Measurements from ENCODE around the gene RASL10B. TPM values are rescaled to one million over a fixed set of nuclear protein-coding genes. Genes with fewer than 3 reads are reported as not detected.

Gene RASL10B
- total RNA-seq, 1 donor from 2014 or later = 2.6 TPM

DNA sequence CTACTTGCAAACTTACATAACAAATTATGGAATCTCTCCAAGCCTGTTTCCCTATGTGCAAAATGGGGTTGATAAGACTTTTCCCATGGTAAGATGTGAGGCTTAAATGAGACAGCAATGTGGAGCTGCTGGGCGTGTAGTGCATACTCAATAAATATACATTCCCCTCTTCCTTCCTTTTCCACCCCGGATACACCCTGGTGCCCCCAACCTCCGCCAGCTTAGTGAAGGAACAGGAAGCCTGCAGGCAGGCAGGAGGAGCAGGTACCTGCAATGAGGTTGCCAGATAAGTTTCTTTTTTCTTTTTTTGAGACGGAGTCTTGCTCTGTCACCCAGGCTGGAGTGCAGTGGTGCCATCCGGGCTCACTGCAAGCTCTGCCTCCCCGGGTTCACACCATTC is 44.1 kb downstream of the RASL10B start:
- TF ChIP-seq, protein P1, sequence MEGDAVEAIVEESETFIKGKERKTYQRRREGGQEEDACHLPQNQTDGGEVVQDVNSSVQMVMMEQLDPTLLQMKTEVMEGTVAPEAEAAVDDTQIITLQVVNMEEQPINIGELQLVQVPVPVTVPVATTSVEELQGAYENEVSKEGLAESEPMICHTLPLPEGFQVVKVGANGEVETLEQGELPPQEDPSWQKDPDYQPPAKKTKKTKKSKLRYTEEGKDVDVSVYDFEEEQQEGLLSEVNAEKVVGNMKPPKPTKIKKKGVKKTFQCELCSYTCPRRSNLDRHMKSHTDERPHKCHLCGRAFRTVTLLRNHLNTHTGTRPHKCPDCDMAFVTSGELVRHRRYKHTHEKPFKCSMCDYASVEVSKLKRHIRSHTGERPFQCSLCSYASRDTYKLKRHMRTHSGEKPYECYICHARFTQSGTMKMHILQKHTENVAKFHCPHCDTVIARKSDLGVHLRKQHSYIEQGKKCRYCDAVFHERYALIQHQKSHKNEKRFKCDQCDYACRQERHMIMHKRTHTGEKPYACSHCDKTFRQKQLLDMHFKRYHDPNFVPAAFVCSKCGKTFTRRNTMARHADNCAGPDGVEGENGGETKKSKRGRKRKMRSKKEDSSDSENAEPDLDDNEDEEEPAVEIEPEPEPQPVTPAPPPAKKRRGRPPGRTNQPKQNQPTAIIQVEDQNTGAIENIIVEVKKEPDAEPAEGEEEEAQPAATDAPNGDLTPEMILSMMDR (IDR thresholded peaks at IDR 0.05; ENCODE audit: insufficient read depth, low read length, poor library complexity, severe bottlenecking) = no peak

DNA sequence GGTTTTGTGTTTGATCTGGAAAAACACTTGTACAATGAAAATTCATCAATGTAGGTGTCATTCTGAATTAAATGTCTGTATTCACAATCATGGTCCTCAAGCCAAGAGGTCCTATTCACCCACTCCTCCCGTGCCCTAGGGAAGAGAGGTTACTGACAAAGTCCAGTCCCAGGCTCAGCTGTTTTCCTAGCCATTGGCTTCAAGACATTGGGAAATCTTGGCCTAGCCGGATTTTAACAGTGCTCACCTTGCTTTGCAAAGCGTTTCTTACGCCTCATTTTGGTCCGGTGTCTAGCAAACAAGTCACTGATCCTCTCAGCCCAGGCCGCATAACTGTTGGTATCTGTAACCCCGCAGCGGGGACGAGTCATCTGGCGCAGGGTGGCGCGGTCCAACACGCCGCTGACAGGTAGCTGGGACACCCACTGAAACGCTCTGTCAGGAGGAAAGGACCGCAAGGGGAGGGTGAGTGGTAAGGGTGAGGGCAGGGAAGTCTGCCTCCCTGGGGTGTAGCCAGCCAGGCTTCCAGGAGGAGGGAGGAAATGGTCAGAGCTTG is 47.3 kb downstream of the RASL10B start:
- Histone ChIP-seq H3K36me3 (ENCODE audit: control insufficient read depth, insufficient read depth, low read length) (no peaks in the 10 kb centered on the region), H3K27me3 (ENCODE audit: control insufficient read depth, insufficient read depth, low read length) (peaks cover 6% of the 10 kb centered on the region), H3K4me3 (ENCODE audit: low read depth, low read length) (no peak overlapping the region)
- no peak for DNase-seq (ENCODE audit: low read depth)
- TF ChIP-seq, protein P1 (IDR thresholded peaks at IDR 0.05; ENCODE audit: insufficient read depth, low read length, poor library complexity, severe bottlenecking) = no peak

More for the DNA sequence above, 44.1 kb downstream of the RASL10B start:
- no peaks in the 10 kb centered on the region for H3K36me3 ChIP-seq (ENCODE audit: control insufficient read depth, insufficient read depth, low read length)
- no peak for DNase-seq (ENCODE audit: low read depth)
- no peak overlapping the region for H3K4me3 ChIP-seq (ENCODE audit: low read depth, low read length)
- peaks cover 13% of the 10 kb centered on the region for H3K27me3 ChIP-seq (ENCODE audit: control insufficient read depth, insufficient read depth, low read length)

DNA sequence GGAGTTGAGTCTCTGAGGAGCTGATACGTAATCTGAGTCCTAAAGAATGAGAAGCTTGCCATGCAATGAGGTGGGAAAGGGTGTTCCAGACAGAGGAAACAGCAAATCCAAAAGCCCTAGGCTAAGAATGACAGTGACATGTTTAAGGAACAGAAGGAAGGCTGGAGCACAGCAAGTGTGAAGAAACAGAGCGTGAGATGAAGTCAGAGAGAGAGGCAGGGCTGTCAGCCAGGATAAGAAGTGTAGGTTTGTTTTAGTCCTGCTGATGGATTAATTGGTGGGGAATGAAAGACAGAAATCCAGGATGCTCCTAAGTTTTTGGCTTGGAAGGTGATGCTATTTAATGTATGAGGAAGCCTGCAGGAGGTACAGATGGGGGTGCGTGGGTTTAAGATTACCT is 49.5 kb downstream of the RASL10B start:
- TF ChIP-seq, protein P1 (IDR thresholded peaks at IDR 0.05; ENCODE audit: insufficient read depth, low read length, poor library complexity, severe bottlenecking) = no peak
- Histone ChIP-seq H3K27me3 (ENCODE audit: control insufficient read depth, insufficient read depth, low read length) (peaks cover 6% of the 10 kb centered on the region), H3K4me3 (ENCODE audit: low read depth, low read length) (no peak overlapping the region), H3K36me3 (ENCODE audit: control insufficient read depth, insufficient read depth, low read length) (no peaks in the 10 kb centered on the region)
- no peak for DNase-seq (ENCODE audit: low read depth)

DNA sequence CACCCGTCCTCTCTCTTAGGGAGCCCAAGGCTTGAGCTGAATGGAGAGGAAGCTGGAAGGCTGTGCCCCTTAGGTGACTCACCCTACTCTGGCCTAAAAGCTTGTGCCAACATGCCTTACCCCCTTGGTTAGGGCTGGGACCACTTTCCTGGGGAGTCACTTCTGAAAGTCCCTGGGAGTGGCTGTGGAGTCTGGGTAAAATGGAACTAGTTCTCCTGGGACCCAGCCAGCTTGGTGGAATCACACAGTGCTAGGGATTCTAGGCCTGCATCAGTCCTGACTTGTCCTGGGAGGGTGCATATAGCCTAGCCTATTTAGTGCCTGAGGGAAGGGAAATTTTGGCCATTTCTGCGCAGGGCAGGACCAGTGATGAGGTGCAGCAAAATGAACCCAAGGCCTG is 53.5 kb downstream of the RASL10B start:
- Histone ChIP-seq H3K27me3 (ENCODE audit: control insufficient read depth, insufficient read depth, low read length) (peaks cover 6% of the 10 kb centered on the region), H3K36me3 (ENCODE audit: control insufficient read depth, insufficient read depth, low read length) (no peaks in the 10 kb centered on the region), H3K4me3 (ENCODE audit: low read depth, low read length) (no peak overlapping the region)
- no peak for DNase-seq (ENCODE audit: low read depth)
- TF ChIP-seq, protein P1 (IDR thresholded peaks at IDR 0.05; ENCODE audit: insufficient read depth, low read length, poor library complexity, severe bottlenecking) = no peak

DNA sequence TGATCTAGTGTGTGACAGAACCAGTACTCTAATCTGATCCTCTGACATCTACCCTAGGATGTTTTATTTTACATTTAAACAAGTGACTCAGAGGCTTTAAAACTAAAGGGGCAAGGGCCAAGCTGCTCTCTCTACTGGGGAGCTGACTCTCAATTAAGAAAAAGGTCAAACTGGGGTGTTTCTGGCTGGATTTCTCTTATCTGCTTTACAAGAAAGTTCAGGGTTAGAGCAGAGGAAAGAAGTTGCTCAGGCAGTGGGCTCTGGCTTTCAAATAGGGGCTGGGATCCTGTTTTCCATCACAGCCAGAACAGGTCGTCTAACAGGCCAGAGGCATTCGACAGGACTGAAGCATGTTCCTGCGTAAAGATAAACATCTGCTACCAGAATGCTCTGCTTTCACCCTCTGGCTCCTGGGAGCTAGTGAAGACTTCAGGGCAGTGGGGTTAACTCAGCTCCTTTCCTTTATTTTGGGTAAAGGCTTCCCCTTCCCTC is 55.5 kb downstream of the RASL10B start:
- TF ChIP-seq, protein P1 (IDR thresholded peaks at IDR 0.05; ENCODE audit: insufficient read depth, low read length, poor library complexity, severe bottlenecking) = no peak
- DNase-seq (ENCODE audit: low read depth) = no peak

More for the DNA sequence above, 55.5 kb downstream of the RASL10B start:
- Histone ChIP-seq H3K4me3 (ENCODE audit: low read depth, low read length) (no peak overlapping the region), H3K27me3 (ENCODE audit: control insufficient read depth, insufficient read depth, low read length) (peaks cover 1% of the 10 kb centered on the region), H3K36me3 (ENCODE audit: control insufficient read depth, insufficient read depth, low read length) (no peaks in the 10 kb centered on the region)
